RPMI8226 (cell line): ENCODE data around the gene NELL1.
"Not testable (repeated sequence)": the region's sequence is repeated elsewhere in the genome, so short reads cannot be mapped to it uniquely, and the experiment has no call there.

Experiments
- DNase-seq: peaks from one replicate; pipeline ENCODE4 v3.0.0-alpha.2; 2015

NELL1 gene

DNA sequence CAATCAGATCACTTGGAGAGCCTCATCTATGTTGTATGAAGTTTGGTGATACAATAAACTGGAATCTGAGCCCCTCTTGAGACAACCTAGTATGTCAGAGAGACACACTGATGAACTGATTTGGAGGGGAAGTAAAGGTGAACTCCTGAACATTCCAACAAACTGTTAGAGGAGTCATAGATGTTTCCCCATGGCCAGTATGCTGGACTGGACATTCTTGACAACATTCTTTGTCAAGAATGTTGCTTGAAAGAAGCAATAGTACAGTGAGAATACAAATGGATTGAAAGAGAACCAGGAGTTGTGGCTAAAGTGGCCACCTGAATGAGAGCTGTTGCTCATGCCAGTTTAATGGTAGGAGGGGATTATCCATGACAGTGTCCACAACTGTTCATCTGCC lies 588.1 kb downstream of the NELL1 start:
- DNase-seq: no peak

- no peak for DNase-seq
These were observed 589.0 kb downstream of the NELL1 start for GRCh38 chr11:21258414-21258813.

DNA sequence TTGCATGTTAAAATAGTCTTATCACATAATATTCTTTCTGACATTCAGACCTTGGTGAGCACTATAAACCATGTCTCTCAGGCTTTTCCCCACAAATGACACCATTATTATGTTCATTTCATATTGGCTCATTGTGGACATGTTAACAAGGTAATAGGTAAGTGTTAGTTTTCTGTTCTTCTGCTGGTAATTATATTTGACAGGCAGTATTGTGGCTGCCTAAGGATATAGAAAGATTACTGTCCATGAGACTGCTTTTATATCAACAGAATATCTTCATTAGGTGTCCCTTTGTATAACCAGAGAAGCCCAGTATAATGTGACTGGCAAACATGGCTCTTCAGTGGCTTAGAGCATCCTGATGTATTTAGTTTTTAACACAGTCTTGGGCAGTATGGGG lies 590.7 kb downstream of the NELL1 start:
- no peak for DNase-seq

DNA sequence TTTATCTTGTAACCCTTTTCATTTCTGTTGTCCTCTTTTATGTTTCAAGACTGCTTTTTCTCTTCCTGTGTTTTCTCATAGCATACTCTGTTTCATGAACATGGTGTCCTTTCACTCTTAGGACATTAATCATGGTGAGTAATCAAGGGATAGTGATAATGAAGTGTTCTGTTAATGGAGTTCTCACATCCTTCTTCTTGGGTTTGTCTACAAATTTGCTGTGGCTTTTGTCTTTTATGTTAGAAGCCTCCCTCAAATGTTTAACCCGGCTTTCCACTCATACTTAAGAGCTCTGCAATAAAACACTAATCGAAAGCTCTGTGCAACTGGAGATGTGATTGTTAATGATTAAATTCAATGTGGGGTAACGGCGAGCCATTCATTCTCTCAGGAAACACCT lies 593.6 kb downstream of the NELL1 start:
- DNase-seq: no peak

DNA sequence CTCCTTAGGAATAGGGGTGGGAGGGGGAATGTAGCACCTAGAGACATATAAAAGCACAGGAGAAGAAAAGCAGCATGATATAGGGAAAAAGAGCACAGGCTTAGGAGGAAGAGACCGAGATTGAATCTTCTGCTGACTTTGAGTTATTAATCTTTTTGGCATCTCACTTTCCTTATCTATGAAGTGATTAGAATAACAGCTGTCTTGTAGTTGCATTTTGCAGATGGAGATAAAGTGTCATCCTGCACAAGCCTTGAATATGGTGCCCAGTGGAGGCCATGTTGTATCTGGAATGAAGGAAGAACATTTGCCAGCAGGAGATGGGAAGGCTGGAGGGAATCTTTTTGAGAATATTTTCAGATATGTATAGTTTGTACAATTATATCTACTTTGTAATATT lies 594.7 kb downstream of the NELL1 start:
- no peak for DNase-seq

- DNase-seq: no peak
These were observed 598.6 kb downstream of the NELL1 start for GRCh38 chr11:21268036-21268435.

DNA sequence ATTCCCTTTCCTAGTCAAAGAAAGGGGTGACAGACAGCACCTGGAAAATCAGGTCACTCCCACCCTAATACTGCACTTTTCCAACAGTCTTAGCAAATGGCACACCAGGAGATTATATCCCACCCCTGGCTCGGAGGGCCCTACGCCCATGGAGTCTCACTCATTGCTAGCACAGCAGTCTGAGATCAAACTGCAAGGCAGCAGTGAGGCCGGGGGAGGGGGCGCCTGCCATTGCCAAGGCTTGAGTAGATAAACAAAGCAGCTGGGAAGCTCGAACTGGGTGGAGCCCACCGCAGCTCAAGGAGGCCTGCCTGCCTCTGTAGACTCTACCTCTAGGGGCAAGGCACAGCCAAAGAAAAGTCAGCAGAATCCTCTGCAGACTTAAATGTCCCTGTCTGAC lies 602.8 kb downstream of the NELL1 start:
- DNase-seq: not testable (repeated sequence)

- DNase-seq: no peak
These were observed 609.5 kb downstream of the NELL1 start for GRCh38 chr11:21278840-21279239.

DNA sequence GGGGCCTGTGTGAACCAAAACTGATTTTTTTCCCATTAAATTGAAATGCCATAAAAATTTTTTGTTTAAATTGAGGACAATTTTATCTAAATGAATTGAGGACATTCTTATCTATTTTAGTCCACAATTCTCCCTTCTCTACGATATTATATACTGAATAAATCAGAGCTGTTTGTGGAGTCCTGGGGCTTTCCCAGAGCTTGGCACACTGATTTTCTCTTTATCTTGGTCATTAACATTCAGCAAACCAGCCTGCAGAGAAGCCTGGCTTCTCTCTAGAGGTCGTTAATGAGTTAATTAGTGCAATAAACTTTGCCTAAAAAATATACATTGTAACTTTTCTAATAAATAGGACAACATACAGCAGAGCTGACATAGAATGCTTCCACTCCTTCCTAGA lies 615.7 kb downstream of the NELL1 start:
- no peak for DNase-seq

DNA sequence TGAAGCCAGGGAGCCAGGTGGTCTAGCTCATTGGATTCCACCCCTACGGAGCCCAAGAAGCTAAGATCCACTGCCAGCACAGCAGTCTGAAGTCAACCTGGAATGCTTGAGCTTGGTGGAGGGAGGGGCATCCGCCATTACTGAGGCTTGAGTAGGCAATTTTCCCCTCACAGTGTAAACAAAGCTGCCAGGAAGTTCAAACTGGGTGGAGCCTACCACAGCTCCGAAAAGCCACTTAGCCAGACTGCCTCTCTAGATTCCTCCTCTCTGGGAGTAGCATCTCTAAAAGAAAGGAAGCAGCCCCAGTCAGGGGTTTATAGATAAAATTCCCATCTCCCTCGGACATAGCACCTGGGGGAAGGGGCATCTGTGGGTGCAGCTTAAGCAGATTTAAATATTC lies 620.3 kb downstream of the NELL1 start:
- DNase-seq: no peak

DNA sequence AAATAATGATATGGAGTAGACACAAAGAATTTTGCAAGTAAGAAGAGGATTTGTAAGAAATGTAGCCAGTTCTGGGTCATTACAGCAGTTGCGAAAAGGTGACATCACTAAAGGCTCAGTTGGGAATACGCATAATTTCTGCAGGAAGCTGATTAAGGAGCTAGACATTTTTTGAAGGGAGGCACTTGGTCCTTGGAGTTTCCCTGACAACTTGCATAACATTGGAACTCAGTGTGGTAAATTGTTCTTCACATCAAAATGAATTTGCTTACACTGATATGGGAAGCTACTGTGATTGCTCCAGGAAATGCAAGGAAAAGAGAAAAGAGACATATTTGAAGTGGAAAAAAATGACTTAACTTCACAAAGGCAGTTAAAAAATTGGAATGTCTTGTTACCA lies 626.1 kb downstream of the NELL1 start:
- DNase-seq: no peak

DNA sequence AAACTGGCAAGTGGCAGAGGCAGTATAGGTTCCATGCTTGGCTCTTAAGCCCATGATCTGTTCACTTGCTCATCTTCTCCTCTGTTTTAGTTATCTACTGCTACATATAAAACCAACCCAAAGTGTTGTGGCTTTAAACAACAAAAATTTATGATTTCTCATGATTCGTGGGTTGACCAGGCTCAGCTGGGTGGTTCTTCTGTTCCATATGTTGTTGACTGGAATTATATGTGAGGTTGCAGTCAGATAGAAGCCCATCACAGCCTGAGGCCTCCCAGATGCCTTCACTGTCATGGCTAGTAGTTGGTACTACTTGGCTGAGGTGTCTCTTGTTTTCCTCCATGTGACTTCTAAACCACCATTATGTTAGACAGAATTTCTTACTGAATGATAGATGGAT lies 632.6 kb downstream of the NELL1 start:
- no peak for DNase-seq

GRCh38 chr11:21306739-21307358 lies 637.5 kb downstream of the NELL1 start:
- DNase-seq: no peak

GRCh38 chr11:21307874-21308273 lies 638.5 kb downstream of the NELL1 start:
- DNase-seq: no peak

GRCh38 chr11:21316591-21316990 lies 647.2 kb downstream of the NELL1 start:
- no peak for DNase-seq

GRCh38 chr11:21321072-21321471 lies 651.7 kb downstream of the NELL1 start:
- DNase-seq: no peak

- no peak for DNase-seq
These were observed 652.1 kb downstream of the NELL1 start for GRCh38 chr11:21321530-21321929.

GRCh38 chr11:21323617-21324016 lies 654.2 kb downstream of the NELL1 start:
- no peak for DNase-seq

GRCh38 chr11:21343204-21343603 lies 673.8 kb downstream of the NELL1 start:
- no peak for DNase-seq

GRCh38 chr11:21346361-21346760 lies 677.0 kb downstream of the NELL1 start:
- no peak for DNase-seq

DNA sequence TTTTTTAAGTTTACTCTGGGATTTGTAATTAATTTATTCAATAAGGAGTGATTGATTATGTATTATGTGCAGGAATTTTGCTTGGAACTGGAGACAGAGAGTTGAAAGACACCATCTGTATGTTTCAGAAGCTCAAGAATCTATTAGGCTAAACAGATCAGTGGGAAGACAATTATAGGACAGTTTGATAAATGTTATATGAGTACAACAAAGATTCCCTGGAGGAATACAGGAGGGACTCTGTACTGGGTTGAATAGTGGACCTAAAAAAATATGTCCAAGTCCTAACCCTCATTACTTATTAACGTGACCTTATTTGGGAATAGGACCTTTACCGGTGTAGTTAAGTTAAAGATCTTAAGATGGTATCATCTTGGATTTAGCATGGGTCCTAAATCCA lies 681.2 kb downstream of the NELL1 start:
- DNase-seq: no peak

GRCh38 chr11:21353425-21353824 lies 684.0 kb downstream of the NELL1 start:
- no peak for DNase-seq

GRCh38 chr11:21364866-21365624 lies 695.7 kb downstream of the NELL1 start:
- no peak for DNase-seq

DNA sequence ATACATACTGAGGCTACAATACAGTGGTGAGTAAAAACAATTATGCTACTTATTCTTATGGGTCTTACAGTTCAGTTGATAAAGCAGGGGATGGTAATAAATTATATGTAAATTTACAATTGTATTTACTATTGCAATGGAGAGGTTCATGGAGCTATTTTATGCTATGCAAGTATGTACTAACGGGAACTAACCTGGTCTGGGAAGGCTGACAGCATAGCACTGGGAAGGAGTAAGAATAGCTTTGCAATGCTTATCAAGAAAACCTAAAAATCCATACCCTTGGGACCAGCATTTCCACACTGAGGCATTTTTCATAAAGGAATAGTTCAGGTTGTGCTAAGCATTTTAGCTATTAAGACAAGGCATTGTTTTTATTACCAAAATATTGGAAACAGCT lies 700.6 kb downstream of the NELL1 start:
- DNase-seq: no peak

GRCh38 chr11:21371044-21371443 lies 701.7 kb downstream of the NELL1 start:
- DNase-seq: no peak
